ENCODE results near the gene RIC3.

Gene RIC3

GRCh38 chr11:8149726-8150125 lies 19.1 kb downstream of the RIC3 start:
- H3K4me3 ChIP-seq (ENCODE audit: low read depth, low read length) = no peak overlapping the region
- TF ChIP-seq CTCF (IDR thresholded peaks at IDR 0.05; ENCODE audit: insufficient read depth, low read length, missing control alignments) = no peak
- DNase-seq (ENCODE audit: low read depth, low spot score) = no peak
- CTCF ChIA-PET = no interaction called here
- POLR2A ChIA-PET = no interaction called here

- DNase-seq (ENCODE audit: low read depth, low spot score) = no peak
- CTCF ChIA-PET = no interaction called here
- H3K4me3 ChIP-seq (ENCODE audit: low read depth, low read length) = no peak overlapping the region
- TF ChIP-seq CTCF (IDR thresholded peaks at IDR 0.05; ENCODE audit: insufficient read depth, low read length, missing control alignments) = no peak
- POLR2A ChIA-PET = no interaction called here
These were observed 30.3 kb downstream of the RIC3 start for GRCh38 chr11:8138526-8138925.

- DNase-seq (ENCODE audit: low read depth, low spot score) = no peak
- no peak for TF ChIP-seq CTCF (IDR thresholded peaks at IDR 0.05; ENCODE audit: insufficient read depth, low read length, missing control alignments)
- ChIA-PET CTCF (interaction anchor here (1.4 to 1.6 kb wide), 2 partner anchors 28 to 121 kb away, joined by 6 read pairs; no protein-coding TSS in a partner anchor), POLR2A (no interaction called here)
- no peak overlapping the region for H3K4me3 ChIP-seq (ENCODE audit: low read depth, low read length)
These were observed 41.4 kb downstream of the RIC3 start for GRCh38 chr11:8127447-8127846.

GRCh38 chr11:8126649-8127289 lies 42.1 kb downstream of the RIC3 start:
- no peak for TF ChIP-seq CTCF (IDR thresholded peaks at IDR 0.05; ENCODE audit: insufficient read depth, low read length, missing control alignments)
- no peak for DNase-seq (ENCODE audit: low read depth, low spot score)
- H3K4me3 ChIP-seq (ENCODE audit: low read depth, low read length) = no peak overlapping the region
- ChIA-PET POLR2A (no interaction called here), CTCF (interaction anchor here (1.4 to 1.6 kb wide), 2 partner anchors 27 to 121 kb away, joined by 6 read pairs; no protein-coding TSS in a partner anchor)

GRCh38 chr11:8122173-8122764 lies 46.6 kb downstream of the RIC3 start:
- H3K4me3 ChIP-seq (ENCODE audit: low read depth, low read length) = no peak overlapping the region
- no peak for TF ChIP-seq CTCF (IDR thresholded peaks at IDR 0.05; ENCODE audit: insufficient read depth, low read length, missing control alignments)
- ChIA-PET CTCF (interaction anchor here (0.6 to 1.5 kb wide), 4 partner anchors 23 to 116 kb away, joined by 3 to 5 read pairs (median 4); no protein-coding TSS in a partner anchor), POLR2A (no interaction called here)
- no peak for DNase-seq (ENCODE audit: low read depth, low spot score)

GRCh38 chr11:8111636-8112035 lies 57.2 kb downstream of the RIC3 start:
- no peak overlapping the region for H3K4me3 ChIP-seq (ENCODE audit: low read depth, low read length)
- POLR2A ChIA-PET = no interaction called here
- no peak for TF ChIP-seq CTCF (IDR thresholded peaks at IDR 0.05; ENCODE audit: insufficient read depth, low read length, missing control alignments)
- CTCF ChIA-PET = interaction anchor here (1.2 to 6.7 kb wide), 3 partner anchors 12 to 105 kb away, joined by 3 to 80 read pairs (median 15); no protein-coding TSS in a partner anchor
- DNase-seq (ENCODE audit: low read depth, low spot score) = no peak
